ENCODE data around the gene MALL.
"Not testable (repeated sequence)": the region's sequence is repeated elsewhere in the genome, so short reads cannot be mapped to it uniquely, and the experiment has no call there.

DNA sequence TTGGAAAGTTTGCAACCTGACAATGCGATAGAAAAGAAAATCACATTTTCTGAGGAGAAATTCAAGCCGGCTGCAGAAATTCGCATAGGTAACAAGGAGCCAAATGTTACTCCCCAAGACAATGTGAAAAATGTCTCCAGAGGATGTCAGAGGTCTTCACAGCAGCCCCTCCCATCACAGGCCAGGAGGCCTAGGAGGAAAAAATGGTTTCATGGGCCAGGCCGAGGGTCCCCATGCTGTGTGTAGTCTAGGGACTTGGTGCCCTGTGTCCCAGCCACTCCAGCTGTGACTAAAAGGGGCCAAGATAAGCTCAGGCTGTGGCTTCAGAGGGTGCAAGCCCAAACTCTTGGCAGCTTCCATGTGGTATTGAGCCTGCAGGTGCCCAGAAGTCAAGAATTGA, 39.2 kb upstream of the MALL start:
- TF ChIP-seq, protein P1, sequence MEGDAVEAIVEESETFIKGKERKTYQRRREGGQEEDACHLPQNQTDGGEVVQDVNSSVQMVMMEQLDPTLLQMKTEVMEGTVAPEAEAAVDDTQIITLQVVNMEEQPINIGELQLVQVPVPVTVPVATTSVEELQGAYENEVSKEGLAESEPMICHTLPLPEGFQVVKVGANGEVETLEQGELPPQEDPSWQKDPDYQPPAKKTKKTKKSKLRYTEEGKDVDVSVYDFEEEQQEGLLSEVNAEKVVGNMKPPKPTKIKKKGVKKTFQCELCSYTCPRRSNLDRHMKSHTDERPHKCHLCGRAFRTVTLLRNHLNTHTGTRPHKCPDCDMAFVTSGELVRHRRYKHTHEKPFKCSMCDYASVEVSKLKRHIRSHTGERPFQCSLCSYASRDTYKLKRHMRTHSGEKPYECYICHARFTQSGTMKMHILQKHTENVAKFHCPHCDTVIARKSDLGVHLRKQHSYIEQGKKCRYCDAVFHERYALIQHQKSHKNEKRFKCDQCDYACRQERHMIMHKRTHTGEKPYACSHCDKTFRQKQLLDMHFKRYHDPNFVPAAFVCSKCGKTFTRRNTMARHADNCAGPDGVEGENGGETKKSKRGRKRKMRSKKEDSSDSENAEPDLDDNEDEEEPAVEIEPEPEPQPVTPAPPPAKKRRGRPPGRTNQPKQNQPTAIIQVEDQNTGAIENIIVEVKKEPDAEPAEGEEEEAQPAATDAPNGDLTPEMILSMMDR (IDR thresholded peaks at IDR 0.05; ENCODE audit: insufficient read depth, low read length, poor library complexity, severe bottlenecking) = not testable (repeated sequence)
- not testable (repeated sequence) for TF ChIP-seq EZH2phosphoT487 (conservative IDR thresholded peaks at IDR 0.05; ENCODE audit: low read length)

Measured in SU-DHL-6 (cell line).